ENCODE data around the gene MAP3K14.

The MAP3K14 gene

GRCh38 chr17:45298546-45299285, 18.1 kb downstream of the MAP3K14 start:
- Histone ChIP-seq H2AFZ (no peak overlapping the region), H3K4me1 (peaks cover 21% of the 10 kb centered on the region), H3K27ac (no peak overlapping the region), H3K36me3 (ENCODE audit: control insufficient read depth, insufficient read depth, low read length) (no peaks in the 10 kb centered on the region), H3K27me3 (ENCODE audit: control insufficient read depth, insufficient read depth, low read length) (no peaks in the 10 kb centered on the region), H3K9me3 (ENCODE audit: control insufficient read depth, low read length) (no peaks in the 10 kb centered on the region), H3K9ac (no peak overlapping the region), H3K4me3 (ENCODE audit: low read depth, low read length) (no peak overlapping the region), H3K79me2 (peaks cover 40% of the 10 kb centered on the region), H3K4me2 (ENCODE audit: low read length) (no peak overlapping the region)
- TF ChIP-seq CTCF (IDR thresholded peaks at IDR 0.05), result no peak

DNA sequence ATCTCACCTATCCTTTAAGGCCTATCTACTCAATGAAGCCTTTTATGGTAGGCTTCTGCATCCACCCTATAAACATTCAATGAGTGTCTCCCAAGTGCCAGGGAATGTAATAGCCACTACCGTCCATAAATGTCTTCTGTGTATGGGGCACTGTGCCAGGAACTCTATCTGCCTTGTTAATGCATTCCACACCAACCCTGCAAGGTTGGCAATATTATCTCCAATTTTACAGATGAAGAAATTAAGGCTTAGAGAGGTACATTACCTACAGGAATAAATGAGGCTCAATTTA, 20.0 kb downstream of the MAP3K14 start:
- Histone ChIP-seq H3K9ac (no peak overlapping the region), H3K9me3 (ENCODE audit: control insufficient read depth, low read length) (no peaks in the 10 kb centered on the region), H3K27me3 (ENCODE audit: control insufficient read depth, insufficient read depth, low read length) (no peaks in the 10 kb centered on the region), H3K4me2 (ENCODE audit: low read length) (no peak overlapping the region), H3K36me3 (ENCODE audit: control insufficient read depth, insufficient read depth, low read length) (no peaks in the 10 kb centered on the region), H3K4me1 (peaks cover 38% of the 10 kb centered on the region), H2AFZ (no peak overlapping the region), H3K4me3 (ENCODE audit: low read depth, low read length) (no peak overlapping the region), H3K79me2 (peaks cover 32% of the 10 kb centered on the region), H3K27ac (no peak overlapping the region)
- no peak for TF ChIP-seq CTCF (IDR thresholded peaks at IDR 0.05)

DNA sequence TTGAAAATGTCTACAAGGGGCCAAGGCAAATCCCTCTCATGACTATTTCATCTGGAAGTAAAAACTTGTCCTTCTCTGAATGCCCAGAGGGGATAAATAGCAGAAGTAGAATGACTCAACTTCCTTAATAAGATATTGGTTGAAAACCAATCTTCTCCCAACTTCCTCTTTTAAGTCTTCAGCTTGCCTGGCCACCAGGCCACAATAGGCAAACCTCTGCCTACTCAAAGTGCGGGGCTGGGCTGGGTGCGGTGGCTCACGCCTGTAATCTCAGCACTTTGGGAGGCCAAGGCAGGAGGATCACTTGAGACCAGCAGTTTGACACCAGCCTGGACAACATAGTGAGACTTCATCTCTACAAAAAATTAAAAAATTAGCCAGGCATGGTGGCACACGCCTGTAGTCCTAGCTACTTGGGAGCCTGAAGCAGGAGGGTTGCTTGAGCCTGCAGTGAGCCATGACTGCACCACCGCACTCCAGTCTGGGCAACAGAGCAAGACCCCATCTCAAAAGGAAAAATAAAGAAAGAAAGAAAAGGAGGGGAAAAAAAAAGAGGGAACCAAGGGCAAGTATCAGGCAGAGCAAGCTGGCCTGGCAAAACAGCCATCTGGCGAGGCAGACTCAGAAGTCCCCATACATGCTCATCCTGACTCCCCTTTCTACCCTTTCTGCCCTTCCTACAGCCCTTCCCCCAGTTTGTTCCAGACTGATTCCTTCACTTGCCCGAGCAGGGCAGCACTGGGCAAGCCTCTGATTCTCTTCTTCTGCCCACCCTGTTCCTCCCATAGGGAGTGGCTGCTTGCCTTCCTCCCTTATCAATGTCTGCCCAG, 20.6 kb downstream of the MAP3K14 start:
- Histone ChIP-seq H3K4me2 (ENCODE audit: low read length) (no peak overlapping the region), H3K36me3 (ENCODE audit: control insufficient read depth, insufficient read depth, low read length) (no peaks in the 10 kb centered on the region), H3K9me3 (ENCODE audit: control insufficient read depth, low read length) (no peaks in the 10 kb centered on the region), H2AFZ (no peak overlapping the region), H3K27me3 (ENCODE audit: control insufficient read depth, insufficient read depth, low read length) (no peaks in the 10 kb centered on the region), H3K9ac (no peak overlapping the region), H3K27ac (no peak overlapping the region), H3K4me3 (ENCODE audit: low read depth, low read length) (no peak overlapping the region), H3K79me2 (peaks cover 32% of the 10 kb centered on the region), H3K4me1 (peaks cover 43% of the 10 kb centered on the region)
- TF ChIP-seq CTCF (IDR thresholded peaks at IDR 0.05), result no peak

DNA sequence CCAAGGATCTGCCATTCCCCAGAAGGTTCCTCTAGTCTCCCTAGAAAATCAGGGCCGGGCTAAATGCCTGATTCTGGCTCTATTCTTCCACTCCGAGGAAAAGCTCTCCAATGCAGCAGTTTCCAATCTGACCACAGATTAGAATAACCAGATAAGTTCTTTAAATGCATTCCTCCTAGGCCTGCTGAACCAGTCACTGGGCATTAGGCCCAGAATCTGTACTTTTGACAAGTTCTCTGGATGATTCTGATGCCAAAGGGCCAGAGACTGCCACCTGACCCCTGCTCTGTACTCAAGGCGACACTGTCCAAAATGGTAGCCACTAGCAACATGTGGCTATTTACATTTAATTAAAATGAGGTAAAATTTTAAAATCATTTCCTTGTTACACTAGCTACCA, 22.3 kb downstream of the MAP3K14 start:
- Histone ChIP-seq H3K27me3 (ENCODE audit: control insufficient read depth, insufficient read depth, low read length) (no peaks in the 10 kb centered on the region), H3K4me2 (ENCODE audit: low read length) (peak overlapping the region; percentile 46), H3K9me3 (ENCODE audit: control insufficient read depth, low read length) (no peaks in the 10 kb centered on the region), H3K36me3 (ENCODE audit: control insufficient read depth, insufficient read depth, low read length) (no peaks in the 10 kb centered on the region), H3K9ac (no peak overlapping the region), H3K4me3 (ENCODE audit: low read depth, low read length) (no peak overlapping the region), H2AFZ (no peak overlapping the region), H3K4me1 (peaks cover 52% of the 10 kb centered on the region), H3K27ac (peak overlapping the region; percentile 72), H3K79me2 (peaks cover 24% of the 10 kb centered on the region)
- TF ChIP-seq CTCF (IDR thresholded peaks at IDR 0.05), result no peak
